ENCODE data around the gene BMAL1.

- TF ChIP-seq POLR2AphosphoS5 (IDR thresholded peaks at IDR 0.05): peak in 1 of 4 donors; percentile 12
- TF ChIP-seq, protein P1, sequence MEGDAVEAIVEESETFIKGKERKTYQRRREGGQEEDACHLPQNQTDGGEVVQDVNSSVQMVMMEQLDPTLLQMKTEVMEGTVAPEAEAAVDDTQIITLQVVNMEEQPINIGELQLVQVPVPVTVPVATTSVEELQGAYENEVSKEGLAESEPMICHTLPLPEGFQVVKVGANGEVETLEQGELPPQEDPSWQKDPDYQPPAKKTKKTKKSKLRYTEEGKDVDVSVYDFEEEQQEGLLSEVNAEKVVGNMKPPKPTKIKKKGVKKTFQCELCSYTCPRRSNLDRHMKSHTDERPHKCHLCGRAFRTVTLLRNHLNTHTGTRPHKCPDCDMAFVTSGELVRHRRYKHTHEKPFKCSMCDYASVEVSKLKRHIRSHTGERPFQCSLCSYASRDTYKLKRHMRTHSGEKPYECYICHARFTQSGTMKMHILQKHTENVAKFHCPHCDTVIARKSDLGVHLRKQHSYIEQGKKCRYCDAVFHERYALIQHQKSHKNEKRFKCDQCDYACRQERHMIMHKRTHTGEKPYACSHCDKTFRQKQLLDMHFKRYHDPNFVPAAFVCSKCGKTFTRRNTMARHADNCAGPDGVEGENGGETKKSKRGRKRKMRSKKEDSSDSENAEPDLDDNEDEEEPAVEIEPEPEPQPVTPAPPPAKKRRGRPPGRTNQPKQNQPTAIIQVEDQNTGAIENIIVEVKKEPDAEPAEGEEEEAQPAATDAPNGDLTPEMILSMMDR (IDR thresholded peaks at IDR 0.05): no peak
- TF ChIP-seq POLR2A (IDR thresholded peaks at IDR 0.05): no peak
- no peak for TF ChIP-seq EP300 (IDR thresholded peaks at IDR 0.05)
Measured at GRCh38 chr11:13339195-13340153, 61.9 kb downstream of the BMAL1 start.

All from sigmoid colon (tissue), 4 donors.